ENCODE measurements around the gene ZBTB44.
"Not testable (repeated sequence)": the region's sequence is repeated elsewhere in the genome, so short reads cannot be mapped to it uniquely, and the experiment has no call there.

Gene ZBTB44

DNA sequence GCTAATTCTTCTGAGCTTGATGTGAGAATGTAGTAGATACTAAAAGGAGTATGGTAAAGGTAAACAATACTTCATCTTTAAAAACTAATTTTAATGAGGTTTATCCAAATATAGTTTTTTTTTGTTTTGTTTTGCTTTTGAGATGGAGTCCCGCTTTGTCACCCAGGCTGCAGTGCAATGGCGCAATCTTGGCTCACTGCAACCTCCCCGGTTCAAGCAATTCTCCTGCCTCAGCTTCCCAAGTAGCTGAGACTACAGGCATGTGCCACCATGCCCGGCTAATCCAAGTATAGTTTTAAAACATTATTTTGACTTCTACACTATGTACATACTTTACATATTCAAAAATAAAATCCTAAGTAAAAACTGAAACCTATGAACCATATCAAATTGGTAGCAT, 4.1 kb downstream of the ZBTB44 start:
- DNase-seq, result no peak

DNA sequence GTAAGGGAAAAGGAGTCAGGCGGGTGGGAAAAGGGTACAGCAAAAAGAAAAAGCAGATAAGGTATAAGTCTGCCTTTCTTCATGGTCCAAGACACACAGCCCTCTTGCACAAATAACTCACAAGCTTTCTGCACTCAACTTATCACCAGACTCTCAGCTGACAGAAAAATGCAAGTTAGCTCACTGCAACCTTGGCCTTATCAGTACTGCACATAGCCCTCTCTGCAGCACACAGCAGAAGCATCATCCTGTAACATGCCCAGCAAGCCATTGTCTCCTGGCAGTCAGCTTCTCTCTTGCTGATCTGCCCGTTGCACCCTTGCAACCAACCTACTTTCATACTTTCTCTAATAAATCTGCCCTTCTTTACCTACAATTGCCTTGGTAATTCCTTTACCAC, 5.8 kb downstream of the ZBTB44 start:
- DNase-seq, result no peak

GRCh38 chr11:130308059-130308458, 6.7 kb downstream of the ZBTB44 start:
- no peak for DNase-seq

- DNase-seq, result no peak
Measured at GRCh38 chr11:130304651-130305050, 10.1 kb downstream of the ZBTB44 start.

GRCh38 chr11:130301002-130301401, 13.7 kb downstream of the ZBTB44 start:
- no peak for DNase-seq

DNA sequence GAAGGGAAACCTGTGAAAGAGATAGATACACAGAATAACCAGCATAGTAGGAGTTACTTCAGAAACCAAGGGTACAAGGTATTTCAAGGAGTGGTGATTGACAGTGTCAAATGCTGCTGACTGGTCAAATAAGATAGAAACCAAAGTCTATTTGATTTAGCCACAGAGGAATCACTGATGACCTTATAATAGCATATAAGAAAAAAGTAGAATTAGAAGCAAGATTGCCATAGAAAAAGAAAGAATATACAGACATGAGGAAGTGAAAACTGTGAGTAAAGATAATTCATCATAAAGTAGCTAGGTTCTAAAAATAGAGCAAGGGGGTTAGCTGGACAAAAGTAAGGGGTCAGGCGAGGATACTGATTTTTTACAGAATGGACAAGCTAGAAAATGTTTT, 14.2 kb downstream of the ZBTB44 start:
- DNase-seq, result no peak

DNA sequence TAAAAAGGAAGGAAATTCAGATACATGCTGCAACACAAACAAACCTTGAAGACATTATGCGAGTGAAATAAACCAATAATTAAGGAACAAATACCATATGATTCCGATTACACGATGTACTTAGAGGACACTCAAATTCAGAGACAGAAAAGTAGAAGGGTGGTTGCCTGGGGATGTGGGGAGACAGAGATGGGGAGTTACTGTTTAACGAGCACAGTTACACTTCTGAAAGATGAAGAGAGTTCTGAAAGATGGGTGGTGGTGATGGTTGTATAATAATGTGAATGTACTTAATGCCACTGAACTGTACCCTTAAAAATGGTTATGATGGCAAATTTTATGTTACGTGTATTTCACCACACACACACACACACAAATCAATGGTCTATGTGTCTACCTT, 14.7 kb downstream of the ZBTB44 start:
- no peak for DNase-seq

GRCh38 chr11:130295657-130296056, 19.1 kb downstream of the ZBTB44 start:
- no peak for DNase-seq

DNA sequence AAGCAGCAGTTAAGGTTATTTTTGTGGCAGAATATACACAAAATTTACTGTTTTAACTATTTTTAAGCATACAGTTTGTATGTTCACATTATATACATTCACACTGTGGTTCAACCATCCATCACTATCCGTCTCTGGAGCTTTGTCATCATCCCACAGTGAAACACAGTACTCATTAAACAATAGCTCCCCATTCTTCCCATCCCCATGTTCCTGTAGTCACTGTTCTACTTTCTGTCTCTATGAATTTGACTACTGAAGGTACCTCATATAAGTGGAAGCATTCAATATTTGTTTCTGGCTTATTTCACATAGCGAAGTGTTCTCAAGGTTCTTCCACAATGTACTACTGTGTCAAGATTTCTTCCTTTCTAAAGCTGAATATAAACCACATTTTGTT, 32.6 kb downstream of the ZBTB44 start:
- DNase-seq, result no peak

GRCh38 chr11:130281341-130281740, 33.4 kb downstream of the ZBTB44 start:
- not testable (repeated sequence) for DNase-seq

DNA sequence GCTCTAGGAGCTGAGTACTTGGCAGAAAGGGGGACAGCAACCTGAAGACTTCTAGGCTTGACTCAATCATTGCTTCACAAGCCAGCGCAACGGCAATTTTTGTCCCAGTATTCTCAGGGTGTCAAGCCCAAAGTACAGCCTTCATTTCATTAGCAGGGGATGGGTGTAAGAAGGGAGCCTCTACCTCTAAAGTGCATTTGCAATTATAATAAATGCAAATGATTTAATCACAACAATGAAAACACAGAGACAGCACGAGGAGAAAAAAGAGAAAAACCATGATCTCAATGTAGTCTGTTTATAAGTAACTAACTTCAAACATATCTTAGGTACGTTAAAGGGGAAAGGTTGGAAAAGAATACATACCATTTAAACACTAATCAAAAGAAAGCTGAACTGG, 34.7 kb downstream of the ZBTB44 start:
- DNase-seq, result no peak

DNA sequence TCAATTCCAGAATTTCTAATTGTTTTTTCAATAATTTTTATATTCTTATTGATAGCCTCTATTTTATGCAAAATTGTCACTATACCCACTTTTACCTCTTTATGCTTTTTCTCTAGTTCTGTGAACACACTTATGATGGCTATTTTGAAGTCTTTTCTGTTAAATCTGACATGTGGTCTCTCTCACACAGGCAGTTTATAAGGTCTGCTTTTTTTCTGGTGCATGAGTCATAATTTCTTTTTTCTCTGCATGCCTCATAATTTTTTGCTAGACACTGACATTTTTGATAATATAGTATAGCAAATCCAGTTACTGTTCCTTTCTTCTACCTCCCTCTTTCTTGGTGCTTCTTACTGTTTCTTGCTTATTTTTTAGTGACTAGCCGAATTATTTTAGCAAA, 36.0 kb downstream of the ZBTB44 start:
- no peak for DNase-seq

DNA sequence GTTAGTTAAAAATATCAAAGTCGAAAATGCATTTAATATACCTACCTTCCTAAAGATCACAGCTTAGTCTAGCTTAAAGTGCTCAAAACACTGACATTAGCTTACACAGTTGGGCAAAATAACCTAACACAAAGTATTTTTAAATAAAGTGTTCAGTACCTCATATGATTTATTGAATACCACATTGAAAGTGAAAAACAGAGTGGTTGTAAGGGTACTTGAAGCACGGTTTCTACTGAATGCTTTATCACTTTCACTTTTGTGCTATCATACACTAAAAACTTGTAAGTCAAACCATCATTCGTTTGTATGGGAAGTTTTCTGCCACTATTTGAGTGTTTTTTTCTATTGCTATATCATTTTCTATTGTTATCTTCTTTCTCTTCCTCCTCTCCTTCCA, 36.6 kb downstream of the ZBTB44 start:
- no peak for DNase-seq

DNA sequence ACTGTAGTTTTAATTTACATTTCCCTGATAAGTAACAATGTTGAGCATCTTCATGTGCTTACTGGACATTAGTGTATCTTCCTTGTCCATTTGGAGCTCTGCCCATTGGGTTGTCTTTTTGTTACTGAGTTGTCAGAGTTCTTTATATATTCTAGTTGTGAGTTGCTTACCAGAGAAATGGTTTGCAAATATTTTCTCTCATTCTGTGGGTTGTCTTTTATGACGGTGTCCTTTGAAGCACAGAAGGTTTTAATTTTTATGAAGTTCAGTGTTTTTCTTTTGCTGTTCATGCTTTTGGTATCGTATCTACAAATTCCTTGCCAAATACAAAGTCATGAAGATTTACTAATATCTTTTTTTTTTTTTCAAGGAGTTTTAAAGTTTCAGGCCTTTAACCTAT, 42.4 kb downstream of the ZBTB44 start:
- DNase-seq, result no peak

DNA sequence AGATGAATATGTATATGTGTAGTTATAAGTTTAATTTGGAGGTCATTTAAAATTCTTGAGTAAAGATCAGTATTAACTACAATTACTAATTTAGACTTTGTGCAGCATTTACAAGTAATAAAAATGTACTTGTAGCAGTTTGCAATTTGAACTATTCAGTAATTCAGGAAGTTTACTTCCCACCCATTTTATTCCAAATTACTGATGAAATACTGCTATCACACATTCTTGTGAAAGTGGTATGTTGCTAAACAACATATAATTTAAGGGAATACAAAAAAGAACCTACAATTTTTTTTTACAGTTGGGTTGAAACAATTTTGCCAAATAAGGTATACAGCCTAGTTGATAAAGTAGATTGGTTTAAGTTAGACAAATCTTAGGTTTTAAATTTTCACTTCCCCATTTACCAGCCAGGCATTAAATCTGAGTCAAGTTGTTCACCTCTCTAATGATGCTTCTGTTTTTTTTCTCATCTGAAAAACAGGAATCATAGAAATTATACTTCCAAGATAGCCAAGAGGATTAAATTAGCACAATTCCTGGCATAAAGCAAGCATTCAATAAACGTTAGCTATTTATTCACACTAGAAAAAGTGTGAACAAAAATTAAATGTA, 45.3 kb downstream of the ZBTB44 start:
- no peak for DNase-seq

DNA sequence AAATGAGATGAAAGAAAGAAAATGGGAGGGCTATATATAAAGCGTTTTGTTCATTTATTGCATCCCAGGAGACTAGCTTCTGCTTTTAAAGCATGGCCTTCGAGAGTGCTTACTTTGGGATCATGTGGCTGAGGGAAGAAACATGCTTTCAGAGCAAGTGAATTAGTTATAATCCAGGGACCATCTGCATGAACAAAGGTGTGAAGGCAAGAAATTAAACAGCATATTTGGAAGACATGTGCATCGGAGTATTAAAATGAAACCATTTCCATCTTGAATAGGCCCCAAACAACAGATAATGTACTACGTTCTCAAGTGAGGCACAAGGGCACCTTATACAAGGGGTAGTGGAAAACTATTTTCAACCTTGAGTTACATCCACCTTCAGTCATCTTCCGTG, 51.4 kb downstream of the ZBTB44 start:
- no peak for DNase-seq

DNA sequence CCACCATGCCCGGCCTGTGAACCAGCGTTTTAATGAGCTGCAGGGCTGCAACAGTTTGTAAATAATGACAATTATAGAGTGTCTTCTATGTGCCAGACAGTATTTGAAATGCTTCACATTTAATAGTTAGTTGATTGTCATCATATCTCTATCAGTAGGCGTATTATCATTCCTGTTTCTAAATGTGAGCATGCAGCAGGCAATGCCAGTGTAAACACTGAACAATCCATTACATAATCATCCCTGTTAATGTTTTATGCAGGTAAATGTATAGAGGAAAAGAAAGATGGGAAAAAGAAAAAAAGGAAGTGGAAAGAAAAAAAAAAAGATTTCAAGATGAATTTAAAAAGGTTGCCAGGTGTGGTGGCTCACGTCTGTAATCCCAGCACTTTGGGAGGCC, 52.3 kb downstream of the ZBTB44 start:
- DNase-seq, result no peak

GRCh38 chr11:130261571-130261970, 53.1 kb downstream of the ZBTB44 start:
- no peak for DNase-seq

GRCh38 chr11:130260742-130261141, 54.0 kb downstream of the ZBTB44 start:
- DNase-seq, result no peak

- DNase-seq, result no peak
Measured at GRCh38 chr11:130260080-130260627, 54.6 kb downstream of the ZBTB44 start.

DNA sequence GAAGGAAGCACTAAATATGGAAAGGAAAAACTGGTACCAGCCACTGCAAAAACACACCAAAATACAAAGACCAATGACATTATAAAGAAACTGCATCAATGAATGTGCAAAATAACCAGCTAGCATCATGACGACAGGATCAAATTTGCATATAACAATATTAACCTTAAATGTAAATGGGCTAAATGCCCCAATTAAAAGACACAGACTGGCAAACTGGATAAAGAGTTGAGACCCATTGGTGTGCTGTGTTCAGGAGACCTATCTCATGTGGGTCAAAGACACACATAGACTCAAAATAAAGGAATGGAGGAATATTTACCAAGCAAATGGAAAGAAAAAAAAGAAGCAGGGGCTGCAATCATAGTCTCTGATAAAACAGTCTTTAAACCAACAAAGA, 63.0 kb downstream of the ZBTB44 start:
- not testable (repeated sequence) for DNase-seq

GRCh38 chr11:130249929-130250328, 64.8 kb downstream of the ZBTB44 start:
- not testable (repeated sequence) for DNase-seq

DNA sequence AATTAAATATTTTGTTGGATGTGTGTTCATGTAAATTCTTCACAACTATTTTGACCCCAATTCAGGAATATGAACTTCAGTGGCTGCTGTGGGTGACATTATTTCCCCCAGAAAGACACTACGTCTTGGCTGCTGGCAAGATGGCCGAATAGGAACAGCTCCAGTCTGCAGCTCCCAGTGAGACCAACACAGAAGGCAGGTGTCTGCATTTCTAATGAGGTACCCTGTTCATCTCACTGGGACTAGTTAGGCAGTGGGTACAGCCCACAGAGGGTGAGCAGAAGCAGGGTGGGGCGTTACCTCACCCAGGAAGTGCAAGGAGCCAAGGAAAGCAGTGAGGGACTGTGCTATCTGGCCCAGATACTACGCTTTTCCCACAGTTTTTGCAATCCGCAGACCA, 65.3 kb downstream of the ZBTB44 start:
- no peak for DNase-seq

DNA sequence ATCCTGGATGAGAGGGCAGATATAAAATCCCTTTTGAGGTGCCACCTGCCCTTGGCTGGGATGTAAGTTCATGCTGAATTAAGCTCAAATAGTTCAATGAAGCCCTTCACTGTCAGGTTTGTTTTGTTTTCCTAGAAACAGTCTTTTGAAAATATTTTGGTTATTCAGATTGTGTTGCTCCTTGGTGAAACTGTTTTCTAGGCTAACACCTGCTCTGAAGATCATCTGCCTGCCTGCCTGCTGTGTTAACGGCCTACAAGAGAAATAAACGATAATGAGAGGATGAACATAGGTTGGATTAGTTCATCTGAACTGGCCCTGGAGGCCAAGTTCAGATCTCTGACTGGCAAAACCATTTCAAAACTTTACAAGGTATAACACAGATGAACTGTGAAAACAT, 67.4 kb downstream of the ZBTB44 start:
- no peak for DNase-seq

DNA sequence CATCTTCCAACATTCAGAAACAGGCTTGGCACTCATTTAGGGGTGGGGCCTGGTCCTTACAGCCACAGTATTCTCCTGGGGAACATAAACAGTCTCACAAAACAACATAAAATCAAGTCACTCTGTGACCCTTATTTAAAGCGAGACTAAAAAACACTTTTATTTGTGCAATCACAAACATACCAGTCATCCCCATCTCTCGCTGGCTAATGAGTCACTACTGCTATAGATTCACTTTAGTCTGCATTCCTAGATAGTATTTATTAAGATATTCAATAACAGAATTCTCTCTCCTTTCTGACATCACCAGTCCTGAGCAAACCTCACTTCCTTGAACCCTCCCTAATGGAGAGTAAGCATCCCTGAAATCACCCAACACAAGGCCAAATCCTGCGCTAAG, 68.0 kb downstream of the ZBTB44 start:
- DNase-seq, result no peak
